GM12873 (cell line): ENCODE measurements around the gene TXK.
A peak's percentile ranks its signal among the peaks of the same experiment; 100 is the strongest.

ENCODE experiments used
- TF ChIP-seq, protein P1 (sequence below): IDR thresholded peaks from 2 replicates; pipeline ENCODE4 v1.5.1; 2012; ENCODE audit warnings: low read depth, mild to moderate bottlenecking, moderate library complexity, low read length, control low read depth; ENCODE audit not compliant: insufficient read depth; ENCODE audit errors: missing control alignments

The TXK gene

DNA sequence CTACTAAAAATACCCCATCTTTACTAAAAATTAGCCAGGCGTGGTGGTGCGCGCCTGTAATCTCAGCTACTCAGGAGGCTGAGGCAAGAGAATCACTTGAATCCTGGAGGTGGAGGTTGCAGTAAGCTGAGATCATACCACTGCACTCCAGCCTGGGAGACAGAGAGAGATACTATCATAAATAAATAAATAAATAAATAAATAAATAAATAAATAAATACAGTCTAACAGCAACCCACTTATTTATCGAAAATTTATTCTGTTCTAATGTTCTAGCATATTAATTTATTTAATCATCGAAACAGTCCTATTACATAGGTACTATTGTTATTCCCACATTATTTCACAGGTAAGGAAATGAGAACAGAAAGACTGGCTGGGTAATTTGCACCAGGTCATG, 18.2 kb upstream of the TXK start:
- TF ChIP-seq, protein P1, sequence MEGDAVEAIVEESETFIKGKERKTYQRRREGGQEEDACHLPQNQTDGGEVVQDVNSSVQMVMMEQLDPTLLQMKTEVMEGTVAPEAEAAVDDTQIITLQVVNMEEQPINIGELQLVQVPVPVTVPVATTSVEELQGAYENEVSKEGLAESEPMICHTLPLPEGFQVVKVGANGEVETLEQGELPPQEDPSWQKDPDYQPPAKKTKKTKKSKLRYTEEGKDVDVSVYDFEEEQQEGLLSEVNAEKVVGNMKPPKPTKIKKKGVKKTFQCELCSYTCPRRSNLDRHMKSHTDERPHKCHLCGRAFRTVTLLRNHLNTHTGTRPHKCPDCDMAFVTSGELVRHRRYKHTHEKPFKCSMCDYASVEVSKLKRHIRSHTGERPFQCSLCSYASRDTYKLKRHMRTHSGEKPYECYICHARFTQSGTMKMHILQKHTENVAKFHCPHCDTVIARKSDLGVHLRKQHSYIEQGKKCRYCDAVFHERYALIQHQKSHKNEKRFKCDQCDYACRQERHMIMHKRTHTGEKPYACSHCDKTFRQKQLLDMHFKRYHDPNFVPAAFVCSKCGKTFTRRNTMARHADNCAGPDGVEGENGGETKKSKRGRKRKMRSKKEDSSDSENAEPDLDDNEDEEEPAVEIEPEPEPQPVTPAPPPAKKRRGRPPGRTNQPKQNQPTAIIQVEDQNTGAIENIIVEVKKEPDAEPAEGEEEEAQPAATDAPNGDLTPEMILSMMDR = no peak

GRCh38 chr4:48149827-48150370, 15.8 kb upstream of the TXK start:
- TF ChIP-seq, protein P1 = no peak

GRCh38 chr4:48147621-48148020, 13.6 kb upstream of the TXK start:
- TF ChIP-seq, protein P1 = no peak

DNA sequence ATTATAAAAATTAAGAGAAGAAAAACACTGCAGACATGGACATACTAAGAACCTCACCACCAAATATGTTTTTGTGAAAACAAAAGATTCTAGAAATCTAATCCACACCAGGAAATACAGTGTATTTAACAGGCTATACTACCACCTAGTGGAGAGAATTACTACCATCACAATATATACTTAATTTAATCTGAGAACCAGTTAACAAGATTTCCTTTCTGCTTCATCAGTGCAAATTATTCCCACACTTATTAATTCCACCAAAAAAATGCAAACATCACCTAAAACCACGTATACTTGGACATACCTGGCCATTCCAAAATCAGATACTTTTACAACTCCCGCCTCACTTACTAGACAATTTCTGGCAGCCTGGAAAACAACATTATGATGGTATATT, 7.0 kb upstream of the TXK start:
- TF ChIP-seq, protein P1 = peak; percentile 46

DNA sequence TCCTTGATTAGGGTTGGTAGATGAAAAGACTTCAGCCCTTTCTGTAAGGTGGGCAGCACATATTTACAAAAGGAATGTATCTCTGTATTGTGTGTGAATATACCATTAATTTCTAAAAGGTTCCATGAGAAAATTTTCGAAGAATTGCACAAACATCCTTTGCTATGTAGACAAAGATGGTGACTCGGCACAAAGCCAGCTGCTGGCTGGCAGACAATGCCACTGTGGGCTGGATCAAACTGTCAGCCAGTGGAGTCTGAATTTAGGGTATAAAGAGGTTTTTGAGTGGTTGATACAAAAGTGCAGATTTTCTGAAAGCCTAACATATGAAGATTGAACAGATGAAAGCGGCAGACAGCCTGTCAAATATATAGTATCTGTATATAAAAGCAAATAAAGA, 5.6 kb upstream of the TXK start:
- TF ChIP-seq, protein P1 = no peak

DNA sequence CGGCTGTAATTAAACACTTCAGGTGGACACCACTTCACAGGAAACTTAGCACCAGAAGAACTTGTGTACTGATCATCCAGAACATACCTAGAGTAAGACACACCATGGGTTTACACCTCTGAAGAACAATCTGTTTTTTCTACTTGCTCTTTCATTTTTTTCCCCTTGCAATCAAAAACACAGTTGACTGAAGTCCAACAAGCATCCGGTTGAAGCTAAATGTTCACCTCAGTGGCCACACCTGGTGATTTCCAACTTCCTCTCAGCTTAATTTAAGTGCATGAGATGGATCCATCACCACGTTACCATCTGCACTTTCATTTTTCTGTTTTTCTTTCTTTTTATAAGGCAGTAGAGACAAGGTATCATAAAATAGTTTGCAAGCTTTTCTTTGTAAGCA, 4.9 kb upstream of the TXK start:
- TF ChIP-seq, protein P1 = no peak

- TF ChIP-seq, protein P1 = no peak
Measured at GRCh38 chr4:48138511-48138910, 4.5 kb upstream of the TXK start.
